GM11168 (cell line): ENCODE data around the gene TMSB15A.
"Not testable (repeated sequence)": the region's sequence is repeated elsewhere in the genome, so short reads cannot be mapped to it uniquely, and the experiment has no call there.

Experiments
- in situ Hi-C: fragments of 300-500 bp; cut with MboI; formaldehyde crosslinking; loops from one replicate; pipeline ENCODE4 v1.12.0; 2022; ENCODE audit warnings: low sequenced_read_pairs; ENCODE audit not compliant: unreplicated experiment

Gene TMSB15A

DNA sequence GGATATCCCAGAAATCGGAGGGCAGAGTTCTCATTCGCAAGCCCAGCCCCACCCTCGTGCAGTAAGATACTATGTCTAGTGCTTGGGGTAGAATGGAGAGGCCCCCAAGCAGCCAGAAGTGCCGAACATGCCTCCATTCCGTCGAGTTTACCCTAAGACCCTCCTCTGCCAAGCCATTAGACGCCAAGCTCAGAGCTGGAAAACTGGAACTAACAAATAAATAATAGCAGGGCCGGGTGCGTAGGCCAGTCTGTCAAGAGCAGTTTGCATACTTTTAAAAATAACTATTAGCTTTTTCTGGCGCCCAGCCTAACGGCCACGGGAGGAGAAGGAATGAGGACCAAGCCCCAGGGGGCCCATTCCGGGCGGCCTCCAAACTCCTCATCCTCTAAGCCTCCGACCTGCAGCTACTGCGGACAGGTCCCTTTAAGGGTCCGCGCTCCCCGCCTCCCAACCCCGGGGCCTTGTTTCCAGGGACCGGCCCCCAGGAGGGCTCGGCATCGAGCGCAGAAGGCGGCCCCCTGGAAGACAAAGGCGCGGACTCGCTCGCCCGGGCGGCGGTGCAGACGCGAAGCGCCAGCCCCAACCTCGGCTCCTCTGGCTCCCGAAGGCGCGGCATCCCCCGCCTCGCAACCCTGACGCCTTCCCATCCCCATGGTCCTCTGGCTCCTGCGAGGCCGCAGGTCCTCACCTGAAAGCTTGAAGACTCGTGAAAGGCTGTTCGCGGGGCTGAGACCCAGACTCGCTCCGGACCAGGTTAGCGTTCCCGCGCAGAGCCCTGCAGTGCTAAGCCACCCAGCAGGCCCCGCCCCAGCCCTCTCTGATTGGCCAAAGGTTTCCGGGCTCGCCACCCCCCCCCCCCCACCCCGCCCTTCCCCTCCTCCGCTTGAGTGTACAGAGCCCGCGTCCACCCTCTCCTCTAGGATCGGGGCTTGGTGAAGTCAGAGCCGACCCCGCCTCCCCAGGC lies at the start of gene TMSB15A:
TSS of gene TMSB15A (minus strand) at position 765 of the 967 bp plus-strand sequence.
- in situ Hi-C loops = loop anchor here (25.0 kb wide), 1 partner anchor 304 kb away; the partner anchor contains the start of gene TCP11X1

DNA sequence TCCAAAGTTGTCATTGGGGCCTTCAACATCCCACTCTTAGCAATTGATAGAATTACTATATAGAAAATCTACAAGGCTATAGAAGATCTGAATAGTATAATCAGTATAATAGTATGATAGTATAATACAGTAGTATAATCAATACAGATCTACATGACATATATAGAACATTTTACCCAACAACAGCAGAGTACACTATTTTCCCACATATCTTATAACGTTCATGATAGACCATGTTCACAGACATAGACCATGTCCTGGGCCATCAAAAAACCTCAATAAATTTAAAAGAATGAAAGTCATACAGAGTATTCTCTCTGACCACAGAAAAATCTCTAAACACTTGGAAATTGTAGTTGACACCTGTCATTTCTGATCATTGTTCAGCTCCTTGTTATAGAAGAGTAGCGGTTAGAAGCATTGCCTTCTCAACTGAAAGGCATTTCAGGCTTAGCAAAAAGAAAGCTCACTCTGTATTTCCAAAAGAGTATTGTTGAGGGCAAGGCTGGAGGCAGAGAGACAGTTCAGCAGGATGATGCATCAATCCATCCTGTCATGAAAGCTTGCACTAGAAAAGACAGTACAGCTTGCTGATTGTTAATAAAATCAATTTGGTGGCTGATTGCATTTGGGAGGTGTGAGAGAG lies 44.0 kb upstream of the TMSB15A start:
- in situ Hi-C loops = no loop called here

DNA sequence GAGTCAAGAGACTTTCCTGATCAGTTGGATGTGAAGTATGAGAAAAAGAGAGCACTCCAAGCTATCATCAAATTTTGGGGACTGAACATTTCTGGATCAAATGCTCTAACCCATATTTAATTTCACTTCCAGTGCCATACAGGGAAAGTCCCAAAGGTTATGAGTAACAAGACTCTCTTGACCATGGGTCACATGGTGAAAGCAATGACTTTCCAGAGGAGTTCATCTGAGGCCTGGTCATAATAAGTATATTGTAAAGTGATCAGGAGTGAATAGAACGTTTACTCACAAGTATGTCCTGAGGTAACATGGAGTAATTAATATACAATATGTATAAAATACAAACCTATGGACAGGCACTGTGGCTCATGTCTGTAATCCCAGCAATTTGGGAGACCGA lies 42.1 kb upstream of the TMSB15A start:
- in situ Hi-C loops = no loop called here

DNA sequence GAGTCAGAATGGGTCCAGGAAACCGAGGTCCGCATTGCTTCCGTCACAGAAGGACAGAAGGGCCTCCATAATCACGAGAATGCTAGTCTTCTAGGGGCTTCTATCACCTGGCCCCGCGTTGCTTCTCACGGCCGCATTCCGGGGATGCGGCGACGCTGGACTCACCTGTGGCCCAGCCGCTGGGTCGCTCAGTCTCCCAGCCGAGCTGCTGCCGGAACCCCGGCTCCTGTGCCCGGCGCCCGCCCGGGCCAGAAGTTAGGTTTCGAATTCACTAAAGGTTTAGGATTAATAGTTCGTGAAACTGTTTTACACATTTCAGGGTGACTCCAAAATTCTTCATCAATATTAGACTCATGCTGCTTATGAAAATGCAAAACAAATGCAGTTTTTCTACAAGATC lies 31.7 kb upstream of the TMSB15A start:
- in situ Hi-C loops = no loop called here

DNA sequence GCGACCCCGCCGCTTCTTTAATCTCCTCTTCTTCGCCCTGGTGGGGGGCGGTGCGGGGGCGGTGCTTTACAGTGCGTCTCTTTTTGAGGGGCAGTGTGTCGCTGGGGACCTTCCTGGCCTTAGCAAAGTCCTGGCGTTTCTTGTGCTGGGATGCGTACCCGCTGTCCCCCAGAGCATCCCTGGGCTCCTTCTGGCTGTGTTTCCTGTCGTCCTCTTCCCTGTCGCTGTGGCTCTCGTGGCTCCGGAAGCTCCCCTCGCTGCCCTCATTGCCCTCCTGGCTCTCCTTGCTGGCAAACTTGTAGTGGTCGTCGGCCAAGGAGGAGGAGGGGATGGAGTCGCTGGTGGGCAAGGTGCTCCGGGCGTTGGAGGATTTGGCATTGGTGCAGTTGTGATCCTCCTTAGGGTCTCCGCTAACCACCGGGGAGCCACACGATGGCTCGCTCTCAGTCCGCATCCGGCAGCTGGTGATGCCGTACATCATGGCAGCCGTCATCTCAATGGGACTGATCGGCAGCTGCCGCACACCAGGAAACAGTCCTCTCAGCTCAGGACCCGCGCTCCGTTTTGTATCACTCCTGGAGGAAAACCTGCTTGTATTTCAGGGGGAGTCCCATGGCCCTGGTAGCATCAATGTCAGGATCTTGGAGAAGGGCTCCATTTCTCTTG lies 30.4 kb upstream of the TMSB15A start:
- in situ Hi-C loops = no loop called here

DNA sequence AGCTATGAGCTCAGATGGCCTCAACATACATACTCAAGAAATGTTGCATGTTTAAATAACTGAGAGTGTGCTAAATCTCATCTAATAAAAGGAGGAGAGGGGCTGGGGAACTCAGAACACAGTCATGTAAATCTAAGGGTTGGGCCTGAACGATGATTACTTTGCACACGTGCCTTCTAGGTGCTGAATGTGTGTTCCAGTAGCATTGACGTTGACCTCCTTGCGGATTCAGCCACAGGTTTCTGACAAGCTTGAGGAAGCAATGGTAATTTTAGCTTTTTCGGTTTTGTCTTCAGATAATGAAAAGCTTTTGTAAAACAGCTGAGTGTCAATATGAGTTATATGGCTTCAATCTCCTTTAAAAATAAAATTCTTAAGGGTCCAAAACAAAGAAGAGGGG lies 29.6 kb upstream of the TMSB15A start:
- in situ Hi-C loops = not testable (repeated sequence)

DNA sequence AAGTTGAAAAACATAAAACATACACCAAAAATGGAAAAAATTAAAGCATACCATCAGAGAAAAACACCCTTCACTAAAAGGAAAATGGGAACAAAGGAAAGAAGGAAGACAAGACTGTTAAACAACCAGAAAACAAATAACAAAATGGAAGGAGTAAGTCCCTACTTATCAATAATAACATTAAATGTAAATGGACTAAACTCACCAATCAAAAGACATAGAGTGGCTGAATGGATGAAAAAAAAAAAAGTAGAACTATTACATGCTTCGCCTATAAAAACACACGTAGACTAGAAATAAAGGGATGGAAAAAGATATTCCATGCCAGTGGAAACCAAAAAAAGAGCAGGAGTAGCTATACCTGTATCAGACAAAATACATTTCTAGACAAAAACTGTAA lies 19.4 kb upstream of the TMSB15A start:
- in situ Hi-C loops = no loop called here

DNA sequence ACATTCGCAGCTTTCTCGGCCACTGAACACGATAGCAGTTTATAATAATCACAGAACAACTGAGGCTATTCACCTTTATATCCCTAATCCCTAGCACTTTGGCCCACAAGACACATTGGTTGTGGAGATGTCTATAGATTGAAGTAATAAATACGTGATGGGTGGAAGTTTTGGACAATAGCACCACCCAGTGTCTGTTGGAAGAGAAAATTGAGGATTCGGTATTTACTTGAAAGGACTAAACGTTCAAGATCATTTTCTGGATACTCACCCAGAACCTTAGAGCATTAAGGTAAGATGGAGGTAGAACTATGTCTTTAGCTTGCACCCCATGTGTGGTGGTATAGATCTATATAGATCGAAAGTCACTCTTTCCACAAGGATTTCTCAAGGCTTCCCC lies 787 bp upstream of the TMSB15A start:
- in situ Hi-C loops = loop anchor here (25.0 kb wide), 1 partner anchor 305 kb away; the partner anchor contains the start of gene TCP11X1

DNA sequence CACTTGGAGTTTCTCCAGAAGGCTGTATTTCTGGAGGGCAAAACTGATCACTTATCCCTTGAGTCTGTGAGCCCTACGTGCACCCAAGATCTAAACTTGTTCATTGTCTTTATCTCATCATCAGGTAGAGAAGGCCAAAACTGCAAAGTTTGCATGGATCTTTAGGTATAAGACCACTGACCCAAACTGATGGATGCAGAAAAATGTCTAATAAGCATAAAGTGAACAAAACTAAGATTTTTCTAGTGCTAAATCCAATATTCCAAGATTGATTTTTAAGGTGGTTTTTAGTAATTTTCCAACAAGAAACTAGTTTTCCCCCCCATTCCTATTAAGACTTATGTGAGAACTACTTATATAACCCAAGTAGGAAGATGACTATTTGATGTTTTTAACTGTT lies 2.0 kb downstream of the TMSB15A start:
- in situ Hi-C loops = loop anchor here (25.0 kb wide), 1 partner anchor 302 kb away; the partner anchor contains the start of gene TCP11X1

DNA sequence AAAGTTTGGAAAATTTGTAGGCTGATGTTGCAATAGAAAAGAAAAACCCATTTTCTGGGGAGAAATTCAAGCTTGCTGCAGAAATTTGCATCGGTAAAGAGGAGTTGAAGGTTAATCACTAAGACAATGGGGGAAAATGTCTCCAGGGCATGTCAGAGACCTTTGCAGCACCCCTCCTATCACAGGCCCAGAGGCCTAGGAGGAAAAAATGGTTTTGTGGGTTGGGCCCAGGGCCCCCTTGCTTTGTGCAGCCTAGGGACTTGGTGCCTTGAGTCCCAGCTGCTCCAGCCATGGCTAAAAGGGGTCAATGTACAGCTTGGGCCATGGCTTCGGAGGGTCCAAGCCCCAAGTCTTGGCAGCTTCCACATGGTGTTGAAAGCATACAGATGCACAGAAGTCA lies 17.8 kb downstream of the TMSB15A start:
- in situ Hi-C loops = no loop called here

DNA sequence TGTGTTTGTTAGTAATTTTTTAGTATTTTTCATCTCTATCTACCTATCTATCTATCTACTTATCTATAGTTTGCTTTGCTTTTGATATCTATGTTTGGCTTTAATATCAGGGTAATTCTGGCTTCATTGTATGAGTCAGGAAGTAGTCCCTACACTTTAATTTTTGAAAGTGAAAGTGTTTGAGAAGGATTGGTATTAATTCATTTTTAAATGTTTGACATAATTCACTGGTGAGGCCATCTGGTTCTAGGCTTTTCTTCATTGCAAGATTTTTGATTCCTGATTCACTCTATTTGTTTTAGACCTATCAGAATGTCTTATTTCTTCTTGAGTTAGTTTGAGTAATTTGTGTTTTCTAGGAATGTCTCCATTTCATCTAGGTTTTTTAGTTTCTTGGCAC lies 24.8 kb downstream of the TMSB15A start:
- in situ Hi-C loops = no loop called here

DNA sequence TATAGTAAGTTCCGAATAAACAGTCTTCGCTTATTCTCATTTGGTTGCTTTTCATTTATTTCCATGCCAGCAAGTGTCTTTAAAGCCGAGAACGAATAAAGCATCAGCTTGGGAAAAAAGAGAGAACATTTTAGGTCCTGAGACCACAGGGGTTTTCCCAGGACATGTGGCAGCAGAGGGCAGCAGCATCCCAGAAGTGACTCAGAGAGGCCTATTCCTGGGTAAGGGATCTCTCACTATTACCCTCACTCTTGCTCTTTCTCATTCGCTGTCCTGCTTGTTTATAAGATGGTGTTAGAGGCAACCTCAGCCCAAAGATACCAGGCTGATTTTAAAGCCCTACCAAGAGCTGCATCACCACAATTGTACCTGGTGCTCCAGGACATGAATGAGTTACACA lies 37.8 kb downstream of the TMSB15A start:
- in situ Hi-C loops = not testable (repeated sequence)

DNA sequence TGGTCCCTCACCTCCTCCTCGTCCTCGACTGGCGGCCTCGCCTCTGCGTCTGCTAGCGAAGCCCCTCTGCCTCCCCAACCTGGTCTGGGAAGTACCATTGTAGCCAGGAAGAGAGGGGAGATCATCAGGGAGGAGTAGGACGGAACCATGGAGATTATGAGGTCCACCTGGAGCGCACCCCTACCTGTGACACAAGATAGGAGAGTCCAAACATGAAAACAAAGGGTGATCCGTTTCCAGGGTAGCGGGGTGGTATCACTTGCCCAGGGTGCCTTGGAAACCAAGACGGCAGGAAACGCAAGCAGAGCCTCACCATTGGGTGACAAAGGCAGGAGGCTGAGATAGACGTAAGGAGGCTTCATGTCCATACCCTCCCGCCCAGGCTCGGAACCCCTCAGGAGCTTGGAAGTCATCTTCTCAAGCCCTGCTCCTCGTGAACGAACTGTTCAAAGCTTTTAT lies 44.7 kb downstream of the TMSB15A start, which contains the start of gene TCP11X2:
TSS of gene TCP11X2 (minus strand) at position 51 of the 459 bp plus-strand sequence.
- in situ Hi-C loops = not testable (repeated sequence)

DNA sequence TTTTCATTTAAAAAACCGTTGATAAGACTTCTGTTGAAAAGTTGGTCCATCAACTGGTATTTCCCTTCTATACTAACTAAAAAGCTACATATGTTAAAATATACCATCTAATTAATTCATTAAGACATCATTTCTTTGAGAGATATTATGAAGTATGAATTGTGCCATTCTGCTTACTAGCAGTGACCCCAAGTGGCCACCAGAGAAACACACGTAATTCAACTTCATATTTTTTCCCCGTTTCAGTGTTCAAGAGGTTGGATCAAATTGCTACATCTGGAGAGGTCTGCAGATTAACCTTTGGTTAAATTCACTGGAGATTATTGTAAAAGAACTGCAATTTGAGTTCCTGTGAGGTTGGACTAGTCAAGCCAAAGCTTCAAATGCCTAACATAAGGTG lies 46.3 kb downstream of the TMSB15A start:
- in situ Hi-C loops = not testable (repeated sequence)
